KMS-11 (cell line): Measurements from ENCODE around the gene ATP7B.

ENCODE experiments used
- H2AFZ ChIP-seq: fragments of 200-600 bp; sonication (generic); 2 replicates; pipeline ENCODE4 v1.6.1; 2016; ENCODE audit warnings: antibody characterized with exemption, mixed run types, low read depth
- H3K27ac ChIP-seq: fragments of 200-600 bp; sonication (generic); 2 replicates; pipeline ENCODE4 v1.6.1; 2016; ENCODE audit warnings: mild to moderate bottlenecking, mixed run types
- H3K27me3 ChIP-seq: fragments of 200-600 bp; sonication (generic); 2 replicates; pipeline ENCODE4 v1.6.1; 2017; ENCODE audit warnings: mild to moderate bottlenecking, low read depth, mixed run types, moderate library complexity; ENCODE audit not compliant: insufficient read depth
- H3K36me3 ChIP-seq: fragments of 200-600 bp; sonication (generic); 2 replicates; pipeline ENCODE4 v1.6.1; 2017; ENCODE audit warnings: mild to moderate bottlenecking, mixed run types; ENCODE audit not compliant: insufficient read depth
- H3K4me1 ChIP-seq: fragments of 200-600 bp; sonication (generic); 2 replicates; pipeline ENCODE4 v1.6.1; 2016; ENCODE audit warnings: mild to moderate bottlenecking, low read depth, mixed run types; ENCODE audit not compliant: poor library complexity, severe bottlenecking
- H3K4me2 ChIP-seq: fragments of 200-600 bp; sonication (generic); 2 replicates; pipeline ENCODE4 v1.7.0; 2016; ENCODE audit warnings: mild to moderate bottlenecking, mixed run types
- H3K4me3 ChIP-seq: fragments of 200-600 bp; sonication (generic); IDR thresholded peaks from 2 replicates; pipeline ENCODE4 v1.6.1; 2017; ENCODE audit warnings: low read depth, low read length, mixed read lengths; ENCODE audit not compliant: insufficient read depth
- H3K79me2 ChIP-seq: fragments of 200-600 bp; sonication (generic); 2 replicates; pipeline ENCODE4 v1.6.1; 2016; ENCODE audit warnings: low read depth, mixed run types; ENCODE audit not compliant: insufficient read depth
- H3K9ac ChIP-seq: fragments of 200-600 bp; sonication (generic); 2 replicates; pipeline ENCODE4 v1.6.1; 2016; ENCODE audit warnings: mild to moderate bottlenecking, mixed run types
- H4K20me1 ChIP-seq: fragments of 200-600 bp; sonication (generic); 2 replicates; pipeline ENCODE4 v1.6.1; 2016; ENCODE audit warnings: mild to moderate bottlenecking, mixed run types; ENCODE audit not compliant: insufficient read depth
- TF ChIP-seq, protein P1 (sequence below): fragments of 200-600 bp; sonication (generic); conservative IDR thresholded peaks from 2 replicates; pipeline ENCODE4 v1.6.1; 2017; ENCODE audit warnings: low read depth, mild to moderate bottlenecking, antibody characterized with exemption, low read length, moderate library complexity, mixed read lengths

Gene ATP7B

DNA sequence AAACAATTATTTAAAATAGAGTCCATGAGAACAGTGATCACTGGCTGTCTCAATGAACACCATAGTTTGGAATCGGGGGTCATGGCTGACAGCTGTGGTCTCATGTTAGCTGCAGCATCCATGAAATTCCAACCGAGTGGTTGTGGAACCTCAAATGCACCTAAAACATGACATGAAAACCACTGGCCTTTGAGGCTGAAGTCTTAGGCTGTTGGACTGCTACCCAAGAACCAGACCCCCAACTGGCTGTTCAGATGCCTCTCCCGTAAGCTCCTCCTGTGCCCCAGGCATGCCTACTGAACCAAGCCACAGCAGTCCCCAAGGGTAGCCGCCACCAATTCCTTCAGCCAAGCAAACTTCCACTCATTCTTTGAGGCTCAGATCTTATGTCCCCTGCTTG lies 50.5 kb downstream of the ATP7B start:
- Histone ChIP-seq H2AFZ (no peak overlapping the region), H3K27ac (no peak overlapping the region), H3K36me3 (no peaks in the 10 kb centered on the region), H3K4me3 (no peak overlapping the region), H3K4me1 (peaks cover 61% of the 10 kb centered on the region), H4K20me1 (no peaks in the 10 kb centered on the region), H3K79me2 (no peaks in the 10 kb centered on the region), H3K27me3 (no peaks in the 10 kb centered on the region), H3K9ac (no peak overlapping the region), H3K4me2 (no peak overlapping the region)
- TF ChIP-seq, protein P1, sequence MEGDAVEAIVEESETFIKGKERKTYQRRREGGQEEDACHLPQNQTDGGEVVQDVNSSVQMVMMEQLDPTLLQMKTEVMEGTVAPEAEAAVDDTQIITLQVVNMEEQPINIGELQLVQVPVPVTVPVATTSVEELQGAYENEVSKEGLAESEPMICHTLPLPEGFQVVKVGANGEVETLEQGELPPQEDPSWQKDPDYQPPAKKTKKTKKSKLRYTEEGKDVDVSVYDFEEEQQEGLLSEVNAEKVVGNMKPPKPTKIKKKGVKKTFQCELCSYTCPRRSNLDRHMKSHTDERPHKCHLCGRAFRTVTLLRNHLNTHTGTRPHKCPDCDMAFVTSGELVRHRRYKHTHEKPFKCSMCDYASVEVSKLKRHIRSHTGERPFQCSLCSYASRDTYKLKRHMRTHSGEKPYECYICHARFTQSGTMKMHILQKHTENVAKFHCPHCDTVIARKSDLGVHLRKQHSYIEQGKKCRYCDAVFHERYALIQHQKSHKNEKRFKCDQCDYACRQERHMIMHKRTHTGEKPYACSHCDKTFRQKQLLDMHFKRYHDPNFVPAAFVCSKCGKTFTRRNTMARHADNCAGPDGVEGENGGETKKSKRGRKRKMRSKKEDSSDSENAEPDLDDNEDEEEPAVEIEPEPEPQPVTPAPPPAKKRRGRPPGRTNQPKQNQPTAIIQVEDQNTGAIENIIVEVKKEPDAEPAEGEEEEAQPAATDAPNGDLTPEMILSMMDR: no peak

DNA sequence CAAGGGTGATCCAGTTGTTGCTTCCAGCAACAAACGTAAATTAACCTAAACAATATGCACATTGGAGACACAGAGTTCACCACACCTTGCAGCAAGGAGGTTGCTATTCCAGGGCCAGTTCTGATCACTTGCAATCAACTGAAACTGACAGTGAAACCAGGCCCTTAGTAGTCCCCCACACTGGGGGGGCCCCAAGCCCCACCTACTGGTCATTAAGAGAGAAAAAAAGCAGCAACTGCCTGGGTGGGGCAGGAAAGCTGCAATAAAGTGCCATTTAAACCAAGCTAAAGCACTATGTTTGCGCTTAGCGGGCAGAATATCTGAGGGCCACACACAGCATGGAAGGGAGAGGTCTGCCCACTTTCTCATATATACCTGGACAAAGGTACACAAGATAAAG lies 51.5 kb downstream of the ATP7B start:
- Histone ChIP-seq H2AFZ (no peak overlapping the region), H3K9ac (no peak overlapping the region), H4K20me1 (no peaks in the 10 kb centered on the region), H3K36me3 (no peaks in the 10 kb centered on the region), H3K79me2 (no peaks in the 10 kb centered on the region), H3K27ac (no peak overlapping the region), H3K4me2 (peak overlapping the region; percentile 72; the same call in 1 of the 2 replicates), H3K4me3 (no peak overlapping the region), H3K4me1 (peaks cover 65% of the 10 kb centered on the region), H3K27me3 (no peaks in the 10 kb centered on the region)
- TF ChIP-seq, protein P1: peak; percentile 39; the same call in 1 of the 2 replicates

DNA sequence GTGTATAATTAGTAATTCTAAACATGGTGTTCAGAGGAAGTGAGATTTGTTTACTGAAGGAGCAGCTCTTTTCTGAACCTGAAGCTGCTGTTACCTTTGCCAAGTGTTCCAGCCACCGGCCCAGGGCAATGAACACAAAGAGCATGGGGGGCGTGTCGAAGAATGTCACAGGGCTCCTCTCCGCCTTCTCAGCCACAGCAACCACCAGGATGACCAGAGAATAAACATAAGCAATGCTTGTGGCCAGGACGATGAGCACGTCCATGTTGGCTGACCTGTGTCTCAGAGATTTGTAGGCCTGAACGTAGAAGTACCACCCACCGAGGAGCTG lies 53.1 kb downstream of the ATP7B start:
- Histone ChIP-seq H3K4me3 (no peak overlapping the region), H3K27me3 (no peaks in the 10 kb centered on the region), H3K9ac (no peak overlapping the region), H2AFZ (no peak overlapping the region), H3K27ac (peak overlapping the region; percentile 58; the same call in 1 of the 2 replicates), H3K79me2 (no peaks in the 10 kb centered on the region), H3K4me1 (peaks cover 65% of the 10 kb centered on the region), H3K36me3 (no peaks in the 10 kb centered on the region), H4K20me1 (no peaks in the 10 kb centered on the region), H3K4me2 (peak overlapping the region; percentile 63)
- TF ChIP-seq, protein P1: no peak

DNA sequence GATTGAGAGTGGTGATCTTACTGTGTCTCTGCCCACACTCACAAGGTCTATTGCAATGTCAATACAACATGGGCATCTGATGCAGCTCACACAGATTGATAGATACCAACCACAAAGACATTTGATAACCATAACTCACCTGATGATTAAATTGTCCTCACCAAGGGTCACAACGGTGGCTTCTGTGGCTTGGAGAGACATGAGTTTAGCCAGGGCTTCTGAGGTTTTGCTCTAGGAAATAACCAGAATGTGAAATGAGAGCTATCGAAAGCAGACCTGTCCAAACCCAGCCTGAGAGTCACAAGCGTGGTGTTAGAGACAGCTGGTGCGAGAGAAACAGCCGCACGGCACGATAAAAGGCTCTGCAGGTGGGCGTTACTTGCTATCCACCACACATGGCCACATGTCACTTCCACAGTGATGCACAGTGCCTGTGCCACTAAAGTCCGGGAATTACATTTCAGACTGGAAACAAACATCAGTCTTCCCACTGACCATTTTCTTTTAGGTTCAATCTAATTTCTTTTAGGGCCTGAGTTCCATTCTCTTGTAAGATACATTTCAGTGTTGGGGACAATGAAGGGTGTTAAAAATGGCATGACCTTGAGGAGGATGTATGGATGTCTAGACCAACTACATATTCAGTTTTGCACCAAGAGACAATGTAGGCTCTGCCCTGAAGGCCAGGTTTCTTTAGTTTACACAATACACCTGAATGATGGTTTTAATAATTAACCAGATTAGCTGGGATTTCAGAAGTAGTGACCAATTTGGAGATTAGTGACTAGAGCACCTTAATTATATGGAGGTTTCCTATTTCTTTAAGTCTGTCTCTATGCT lies 53.7 kb downstream of the ATP7B start:
- Histone ChIP-seq H3K36me3 (no peaks in the 10 kb centered on the region), H3K4me1 (peaks cover 64% of the 10 kb centered on the region), H3K4me2 (peak overlapping the region; percentile 63), H3K27ac (peak overlapping the region; percentile 58; the same call in 1 of the 2 replicates), H3K9ac (no peak overlapping the region), H3K27me3 (no peaks in the 10 kb centered on the region), H3K4me3 (no peak overlapping the region), H2AFZ (no peak overlapping the region), H3K79me2 (no peaks in the 10 kb centered on the region), H4K20me1 (no peaks in the 10 kb centered on the region)
- TF ChIP-seq, protein P1: no peak
